Mucosa of rectum (tissue), 2 donors: Measurements from ENCODE around the gene ANO5.
A peak's percentile ranks its signal among the peaks of the same experiment; 100 is the strongest.

Experiments
- H3K27ac ChIP-seq, 2 donors: one replicate each; pipeline ENCODE4 v1.7.0; 2013; ENCODE audit warnings: inconsistent platforms in 2 of 2, low read depth in 2 of 2, low read length in 2 of 2
- H3K27me3 ChIP-seq, 2 donors: one replicate each; pipeline ENCODE4 v1.7.0; 2013; ENCODE audit warnings: low read length in 2 of 2; ENCODE audit not compliant: control insufficient read depth in 2 of 2, insufficient read depth in 2 of 2
- H3K36me3 ChIP-seq, 2 donors: one replicate each; pipeline ENCODE4 v1.7.0; 2013; ENCODE audit warnings: low read length in 2 of 2; ENCODE audit not compliant: control insufficient read depth in 2 of 2, insufficient read depth in 2 of 2
- H3K4me1 ChIP-seq, 2 donors: one replicate each; pipeline ENCODE4 v1.7.0; 2013; ENCODE audit warnings: low read length in 2 of 2, mild to moderate bottlenecking in 1 of 2; ENCODE audit not compliant: control insufficient read depth in 2 of 2, insufficient read depth in 2 of 2
- H3K4me3 ChIP-seq, 2 donors: one replicate each; pipeline ENCODE4 v1.7.0; 2013; ENCODE audit warnings: low read length in 2 of 2
- H3K9ac ChIP-seq, 2 donors: one replicate each; pipeline ENCODE4 v1.7.0; 2013; ENCODE audit warnings: low read length in 2 of 2, low read depth in 1 of 2, mild to moderate bottlenecking in 1 of 2
- H3K9me3 ChIP-seq, 2 donors: one replicate each; pipeline ENCODE4 v1.7.0; 2013; ENCODE audit warnings: low read length in 2 of 2; ENCODE audit not compliant: control insufficient read depth in 2 of 2
- donor health status: healthy.
- donor health status: Normal muscosa, but diverticular disease.

Gene ANO5

GRCh38 chr11:22192642-22193347 lies at the start of gene ANO5:
TSS of gene ANO5 (plus strand) at chr11:22193085. CDS start at chr11:22193493, 408 bp downstream.
- peaks cover 0 to 2% of the 10 kb centered on the region in 2 donors for H3K27me3 ChIP-seq
- no peaks in the 10 kb centered on the region for H3K36me3 ChIP-seq
- peak within 1 kb of the TSS; percentile 28 to 66 for H3K27ac ChIP-seq
- H3K9me3 ChIP-seq: no peaks in the 10 kb centered on the region
- H3K4me3 ChIP-seq: peak within 1 kb of the TSS; percentile 73 to 90
- peaks cover 6% of the 10 kb centered on the region in 2 donors for H3K4me1 ChIP-seq
- peak within 1 kb of the TSS; percentile 66 to 89 for H3K9ac ChIP-seq

- Histone ChIP-seq H3K9me3 (no peaks in the 10 kb centered on the region), H3K27me3 (no peaks in the 10 kb centered on the region), H3K4me3 (no peak overlapping the region), H3K36me3 (no peaks in the 10 kb centered on the region), H3K4me1 (no peaks in the 10 kb centered on the region), H3K9ac (no peak overlapping the region), H3K27ac (no peak overlapping the region)
These were observed 41.2 kb upstream of the ANO5 start for GRCh38 chr11:22151649-22152197.

- H3K9ac ChIP-seq: no peak overlapping the region
- no peaks in the 10 kb centered on the region for H3K9me3 ChIP-seq
- H3K27ac ChIP-seq: no peak overlapping the region
- no peaks in the 10 kb centered on the region for H3K4me1 ChIP-seq
- H3K4me3 ChIP-seq: no peak overlapping the region
- H3K36me3 ChIP-seq: no peaks in the 10 kb centered on the region
- H3K27me3 ChIP-seq: no peaks in the 10 kb centered on the region
These were observed 35.4 kb upstream of the ANO5 start for GRCh38 chr11:22157531-22157930.

GRCh38 chr11:22161489-22161888 lies 31.4 kb upstream of the ANO5 start:
- Histone ChIP-seq H3K4me3 (no peak overlapping the region), H3K9ac (no peak overlapping the region), H3K4me1 (no peaks in the 10 kb centered on the region), H3K27ac (no peak overlapping the region), H3K9me3 (no peaks in the 10 kb centered on the region), H3K36me3 (no peaks in the 10 kb centered on the region), H3K27me3 (no peaks in the 10 kb centered on the region)

GRCh38 chr11:22162756-22163155 lies 30.1 kb upstream of the ANO5 start:
- Histone ChIP-seq H3K27me3 (no peaks in the 10 kb centered on the region), H3K36me3 (no peaks in the 10 kb centered on the region), H3K27ac (no peak overlapping the region), H3K4me3 (no peak overlapping the region), H3K9me3 (no peaks in the 10 kb centered on the region), H3K9ac (no peak overlapping the region), H3K4me1 (no peaks in the 10 kb centered on the region)

GRCh38 chr11:22163394-22163797 lies 29.5 kb upstream of the ANO5 start:
- Histone ChIP-seq H3K4me1 (no peaks in the 10 kb centered on the region), H3K27ac (no peak overlapping the region), H3K36me3 (no peaks in the 10 kb centered on the region), H3K4me3 (no peak overlapping the region), H3K27me3 (no peaks in the 10 kb centered on the region), H3K9me3 (no peaks in the 10 kb centered on the region), H3K9ac (no peak overlapping the region)

- Histone ChIP-seq H3K9ac (no peak overlapping the region), H3K4me1 (no peaks in the 10 kb centered on the region), H3K36me3 (no peaks in the 10 kb centered on the region), H3K27ac (no peak overlapping the region), H3K4me3 (no peak overlapping the region), H3K27me3 (no peaks in the 10 kb centered on the region), H3K9me3 (no peaks in the 10 kb centered on the region)
These were observed 27.8 kb upstream of the ANO5 start for GRCh38 chr11:22165087-22165486.

GRCh38 chr11:22165759-22166513 lies 26.9 kb upstream of the ANO5 start:
- no peak overlapping the region for H3K9ac ChIP-seq

GRCh38 chr11:22169833-22170232 lies 23.1 kb upstream of the ANO5 start:
- H3K4me1 ChIP-seq: no peaks in the 10 kb centered on the region

More at GRCh38 chr11:22165759-22166513, 26.9 kb upstream of the ANO5 start:
- no peaks in the 10 kb centered on the region for H3K27me3 ChIP-seq
- no peak overlapping the region for H3K27ac ChIP-seq
- no peak overlapping the region for H3K4me3 ChIP-seq
- no peaks in the 10 kb centered on the region for H3K4me1 ChIP-seq
- no peaks in the 10 kb centered on the region for H3K36me3 ChIP-seq
- no peaks in the 10 kb centered on the region for H3K9me3 ChIP-seq

GRCh38 chr11:22173532-22173931 lies 19.4 kb upstream of the ANO5 start:
- Histone ChIP-seq H3K9ac (no peak overlapping the region), H3K27ac (no peak overlapping the region), H3K27me3 (no peaks in the 10 kb centered on the region), H3K4me1 (no peaks in the 10 kb centered on the region), H3K9me3 (no peaks in the 10 kb centered on the region), H3K36me3 (no peaks in the 10 kb centered on the region), H3K4me3 (no peak overlapping the region)

More at GRCh38 chr11:22169833-22170232, 23.1 kb upstream of the ANO5 start:
- Histone ChIP-seq H3K27me3 (no peaks in the 10 kb centered on the region), H3K4me3 (no peak overlapping the region), H3K36me3 (no peaks in the 10 kb centered on the region), H3K9me3 (no peaks in the 10 kb centered on the region), H3K27ac (no peak overlapping the region), H3K9ac (no peak overlapping the region)
